GM06990 (cell line): Measurements from ENCODE around the gene ATXN10.

Experiments
- DNase-seq: peaks from one replicate; pipeline ENCODE4 v3.0.0-alpha.2; 2011; ENCODE audit not compliant: insufficient read length; ENCODE audit errors: extremely low read depth
- H3K27me3 ChIP-seq: replicated peaks from 2 replicates; pipeline ENCODE4 v1.6.0; 2011; ENCODE audit warnings: low read length; ENCODE audit not compliant: control insufficient read depth, insufficient read depth
- H3K36me3 ChIP-seq: 2 replicates; pipeline ENCODE4 v1.5.1; 2011; ENCODE audit warnings: low read length; ENCODE audit not compliant: control insufficient read depth, insufficient read depth
- H3K4me3 ChIP-seq: replicated peaks from 2 replicates; pipeline ENCODE4 v1.5.1; 2011; ENCODE audit warnings: low read depth, mild to moderate bottlenecking, control low read depth, low read length
- CTCF ChIP-seq: IDR thresholded peaks from 2 replicates; pipeline ENCODE4 v1.5.1; 2011; ENCODE audit warnings: low read length, control low read depth, mild to moderate bottlenecking, inconsistent platforms; ENCODE audit not compliant: insufficient read depth, poor library complexity, severe bottlenecking

Gene ATXN10

GRCh38 chr22:45799291-45799690 lies 127.7 kb downstream of the ATXN10 start:
- Histone ChIP-seq H3K36me3 (peaks cover 2% of the 10 kb centered on the region; the same call in 1 of the 2 replicates), H3K4me3 (no peak overlapping the region), H3K27me3 (no peaks in the 10 kb centered on the region)
- DNase-seq: no peak
- no peak for TF ChIP-seq CTCF

- no peak for TF ChIP-seq CTCF
- H3K36me3 ChIP-seq: peaks cover 2% of the 10 kb centered on the region
- no peak for DNase-seq
- no peak overlapping the region for H3K4me3 ChIP-seq
- no peaks in the 10 kb centered on the region for H3K27me3 ChIP-seq
These were observed 130.4 kb downstream of the ATXN10 start for GRCh38 chr22:45802054-45802453.

GRCh38 chr22:45804319-45804985 lies 132.8 kb downstream of the ATXN10 start:
- no peak for TF ChIP-seq CTCF
- no peaks in the 10 kb centered on the region for H3K27me3 ChIP-seq
- no peak overlapping the region for H3K4me3 ChIP-seq
- peaks cover 3% of the 10 kb centered on the region for H3K36me3 ChIP-seq
- no peak for DNase-seq

GRCh38 chr22:45804986-45805325 lies 133.3 kb downstream of the ATXN10 start:
- no peak overlapping the region for H3K4me3 ChIP-seq
- H3K36me3 ChIP-seq: peaks cover 3% of the 10 kb centered on the region
- no peak for DNase-seq
- TF ChIP-seq CTCF: no peak
- no peaks in the 10 kb centered on the region for H3K27me3 ChIP-seq

DNA sequence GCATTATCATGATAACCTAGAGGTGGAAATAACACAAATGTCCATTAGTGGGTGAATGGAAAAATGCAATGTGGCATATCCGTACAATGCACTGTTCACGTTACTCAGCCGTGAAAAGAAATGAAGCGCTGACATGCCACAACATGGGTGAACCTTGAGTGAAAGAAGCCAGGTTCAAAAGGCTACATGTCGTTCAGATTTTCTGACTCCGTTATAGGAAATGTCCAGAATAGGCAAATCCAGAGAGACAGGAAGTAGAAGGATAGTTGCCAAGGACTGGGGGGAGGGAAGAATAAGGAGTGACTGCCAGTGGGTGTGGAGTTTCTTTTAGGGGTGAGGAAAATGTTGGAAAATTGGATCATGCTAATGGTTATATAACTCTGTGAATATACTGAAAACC lies 133.8 kb downstream of the ATXN10 start:
- no peak for DNase-seq
- peaks cover 3% of the 10 kb centered on the region for H3K36me3 ChIP-seq
- no peak for TF ChIP-seq CTCF
- H3K27me3 ChIP-seq: no peaks in the 10 kb centered on the region
- H3K4me3 ChIP-seq: no peak overlapping the region
